Smooth muscle cell (in vitro differentiated cells): ENCODE results near the gene PRPF40A. TPM values are rescaled to one million over a fixed set of nuclear protein-coding genes. Genes with fewer than 3 reads are reported as not detected.

ENCODE experiments used
- DNase-seq: peaks from one replicate; lab custom pipeline; 2025; ENCODE audit not compliant: unreplicated experiment; lab: John Stamatoyannopoulos, UW
- H2AFZ ChIP-seq: fragments of 200-600 bp; sonication (generic); 2 replicates; pipeline ENCODE4 v1.6.0; 2016; ENCODE audit warnings: antibody characterized with exemption, low read depth, mild to moderate bottlenecking
- H3F3A ChIP-seq: fragments of 200-600 bp; sonication (generic); 2 replicates; pipeline ENCODE4 v1.6.0; 2017; ENCODE audit warnings: antibody characterized with exemption, low read depth
- H3K27ac ChIP-seq: fragments of 200-600 bp; sonication (generic); 2 replicates; pipeline ENCODE4 v1.5.1; 2016; ENCODE audit warnings: low read depth, mild to moderate bottlenecking
- H3K27me3 ChIP-seq: fragments of 200-600 bp; sonication (generic); 2 replicates; pipeline ENCODE4 v1.6.1; 2016; ENCODE audit warnings: low read depth, mild to moderate bottlenecking
- H3K36me3 ChIP-seq: fragments of 200-600 bp; sonication (generic); 2 replicates; pipeline ENCODE4 v1.5.1; 2016; ENCODE audit warnings: low read depth
- H3K4me1 ChIP-seq: fragments of 200-600 bp; sonication (generic); 2 replicates; pipeline ENCODE4 v1.5.1; 2016; ENCODE audit warnings: low read depth
- H3K4me2 ChIP-seq: fragments of 200-600 bp; sonication (generic); 2 replicates; pipeline ENCODE4 v1.6.0; 2016; ENCODE audit warnings: mild to moderate bottlenecking
- H3K4me3 ChIP-seq: fragments of 200-600 bp; sonication (generic); 2 replicates; pipeline ENCODE4 v1.5.1; 2016; ENCODE audit warnings: mild to moderate bottlenecking
- H3K79me2 ChIP-seq: fragments of 200-600 bp; sonication (generic); 2 replicates; pipeline ENCODE4 v1.6.0; 2016; ENCODE audit warnings: low read depth, mild to moderate bottlenecking
- H3K9ac ChIP-seq: fragments of 200-600 bp; sonication (generic); 2 replicates; pipeline ENCODE4 v1.6.0; 2016; ENCODE audit warnings: low read depth
- H3K9me3 ChIP-seq: fragments of 200-600 bp; sonication (generic); replicated peaks from 2 replicates; pipeline ENCODE4 v1.5.1; 2016; ENCODE audit warnings: low read depth
- H4K20me1 ChIP-seq: fragments of 200-600 bp; sonication (generic); 2 replicates; pipeline ENCODE4 v1.6.0; 2016; ENCODE audit warnings: low read depth
- CTCF ChIP-seq: fragments of 200-600 bp; sonication (generic); IDR thresholded peaks from 2 replicates; pipeline ENCODE4 v1.5.1; 2017; ENCODE audit warnings: borderline replicate concordance, mild to moderate bottlenecking, antibody characterized with exemption; ENCODE audit not compliant: insufficient read depth, poor library complexity, severe bottlenecking
- WGBS: methylation state at CpG from one replicate; pipeline ENCODE4 v1.1.7; 2016; ENCODE audit warnings: low lambda C conversion rate; 5-methylcytosine and 5-hydroxymethylcytosine counted together
- polyA plus RNA-seq: library from polyadenylated mRNA; unstranded; fragments of >200 nt; fragmentation: Nextera tagmentation; extraction: Ambion mirVana; gene quantifications from 2 replicates; pipeline ENCODE4 v1.2.1, GENCODE V29; 2016
- total RNA-seq: library from RNA; depleted of rRNA; stranded (reverse); fragments of >200 nt; gene quantifications from 2 replicates; pipeline ENCODE4 v1.2.3, GENCODE V29; 2014

The PRPF40A gene
- total and polyA plus RNA-seq, 2 experiments from 2014 or later = 93.4 to 117 TPM

DNA sequence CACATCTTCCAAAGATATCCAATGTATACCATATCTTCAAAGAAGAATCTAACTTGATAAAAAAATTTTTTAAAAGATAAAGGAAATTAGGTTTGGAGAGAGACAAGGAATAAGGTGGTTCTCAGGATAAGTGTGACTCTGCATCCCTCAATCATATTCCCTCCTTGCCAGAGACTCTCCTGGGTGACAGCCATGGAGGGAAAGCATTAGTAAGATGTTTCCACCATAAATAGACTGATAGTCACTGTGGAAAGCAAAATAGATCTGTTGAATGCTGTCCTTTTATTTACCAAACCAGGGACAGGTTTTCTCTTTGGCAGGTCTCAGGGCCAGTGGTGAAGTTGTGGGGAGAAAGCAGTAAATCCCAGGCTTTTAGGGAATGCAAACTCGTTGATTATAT lies 107.6 kb downstream of the PRPF40A start:
- no peaks in the 10 kb centered on the region for H4K20me1 ChIP-seq
- H3K27ac ChIP-seq = no peak overlapping the region
- no peaks in the 10 kb centered on the region for H3K36me3 ChIP-seq
- TF ChIP-seq CTCF = no peak
- no peaks in the 10 kb centered on the region for H3K79me2 ChIP-seq
- H3K27me3 ChIP-seq = no peaks in the 10 kb centered on the region
- H3K9ac ChIP-seq = no peak overlapping the region
- DNase-seq = no peak
- no peaks in the 10 kb centered on the region for H3K9me3 ChIP-seq
- H3F3A ChIP-seq = no peaks in the 10 kb centered on the region
- no peak overlapping the region for H3K4me3 ChIP-seq
- H2AFZ ChIP-seq = no peak overlapping the region
- WGBS = 44% methylated on average over 1 of the region's 1 CpG
- no peaks in the 10 kb centered on the region for H3K4me1 ChIP-seq
- no peak overlapping the region for H3K4me2 ChIP-seq

DNA sequence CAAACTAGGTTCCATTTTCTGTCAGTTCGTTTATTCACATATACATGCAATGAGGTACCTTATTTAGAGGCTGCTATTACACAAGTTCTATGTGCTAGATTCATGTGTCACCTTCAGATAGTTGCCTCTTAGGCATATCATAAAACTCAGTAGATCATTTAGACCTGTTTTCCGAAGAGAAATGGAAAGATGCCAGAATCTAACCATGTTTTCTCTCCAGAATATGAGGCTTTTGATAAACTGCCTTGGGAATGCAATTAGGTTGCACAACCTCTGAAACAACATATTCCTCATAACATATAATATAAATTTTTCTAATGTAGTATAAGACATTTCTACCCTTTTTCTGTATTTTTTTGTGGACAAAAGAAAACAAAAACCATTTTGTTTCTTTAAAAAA lies 108.1 kb downstream of the PRPF40A start:
- H3K9me3 ChIP-seq = no peaks in the 10 kb centered on the region
- DNase-seq = no peak
- H3K4me3 ChIP-seq = no peak overlapping the region
- H3K27ac ChIP-seq = no peak overlapping the region
- H3F3A ChIP-seq = no peaks in the 10 kb centered on the region
- 97% methylated on average over 2 of the region's 2 CpGs for WGBS
- no peak overlapping the region for H3K9ac ChIP-seq
- no peaks in the 10 kb centered on the region for H4K20me1 ChIP-seq
- H2AFZ ChIP-seq = no peak overlapping the region
- TF ChIP-seq CTCF = no peak
- no peaks in the 10 kb centered on the region for H3K36me3 ChIP-seq
- no peaks in the 10 kb centered on the region for H3K27me3 ChIP-seq
- H3K4me2 ChIP-seq = no peak overlapping the region
- no peaks in the 10 kb centered on the region for H3K4me1 ChIP-seq
- no peaks in the 10 kb centered on the region for H3K79me2 ChIP-seq

- Histone ChIP-seq H2AFZ (no peak overlapping the region), H3K9ac (no peak overlapping the region), H4K20me1 (no peaks in the 10 kb centered on the region), H3K4me2 (no peak overlapping the region), H3K36me3 (no peaks in the 10 kb centered on the region), H3F3A (no peaks in the 10 kb centered on the region), H3K79me2 (no peaks in the 10 kb centered on the region), H3K4me3 (no peak overlapping the region), H3K9me3 (no peaks in the 10 kb centered on the region), H3K4me1 (no peaks in the 10 kb centered on the region), H3K27me3 (no peaks in the 10 kb centered on the region), H3K27ac (no peak overlapping the region)
- no peak for DNase-seq
- 81% methylated on average over 7 of the region's 7 CpGs for WGBS
- TF ChIP-seq CTCF = no peak
Observed at GRCh38 chr2:152607793-152608300, 109.4 kb downstream of the PRPF40A start.

- no peak for DNase-seq
- Histone ChIP-seq H3K9ac (no peak overlapping the region), H2AFZ (no peak overlapping the region), H3K36me3 (no peaks in the 10 kb centered on the region), H3K4me3 (no peak overlapping the region), H4K20me1 (no peaks in the 10 kb centered on the region), H3K4me1 (no peaks in the 10 kb centered on the region), H3K27me3 (no peaks in the 10 kb centered on the region), H3K4me2 (no peak overlapping the region), H3K9me3 (no peaks in the 10 kb centered on the region), H3K27ac (no peak overlapping the region), H3F3A (no peaks in the 10 kb centered on the region), H3K79me2 (no peaks in the 10 kb centered on the region)
- no peak for TF ChIP-seq CTCF
- 97% methylated on average over 2 of the region's 2 CpGs for WGBS
Observed at GRCh38 chr2:152606941-152607340, 110.3 kb downstream of the PRPF40A start.
